Peyer's patch (tissue), 4 donors: ENCODE measurements around the gene EDIL3. TPM values are rescaled to one million over a fixed set of nuclear protein-coding genes. Genes with fewer than 3 reads are reported as not detected.

ENCODE experiments used
- DNase-seq, 3 donors: peaks; one replicate each; pipeline ENCODE4 v3.0.0-alpha.2; 2017 to 2019
- H3K27ac ChIP-seq, 4 donors: fragments of 200-600 bp; sonication (generic); one replicate each; pipeline ENCODE4 v1.5.1; 2016 to 2019
- H3K27me3 ChIP-seq, 2 donors: fragments of 200-600 bp; sonication (generic); one replicate each; pipeline ENCODE4 v1.5.1; 2019
- H3K36me3 ChIP-seq, 3 donors: fragments of 200-600 bp; sonication (generic); one replicate each; pipeline ENCODE4 v1.5.1; 2016 to 2019
- H3K4me1 ChIP-seq, 4 donors: fragments of 200-600 bp; sonication (generic); one replicate each; pipeline ENCODE4 v1.5.1; 2016 to 2019
- H3K4me3 ChIP-seq, 4 donors: fragments of 200-600 bp; sonication (generic); 1 replicate in 3 of 4; 2 replicates in 1 of 4; pipeline ENCODE4 v1.5.1; 2016 to 2019; ENCODE audit warnings: mild to moderate bottlenecking in 1 of 4
- H3K9me3 ChIP-seq, 4 donors: fragments of 200-600 bp; sonication (generic); one replicate each; pipeline ENCODE4 v1.5.1; 2016 to 2019; ENCODE audit warnings: mild to moderate bottlenecking in 1 of 4
- POLR2A ChIP-seq, 2 donors: fragments of 450-650 bp; IDR thresholded peaks; one replicate each; pipeline ENCODE4 v1.5.1; 2017; ENCODE audit warnings: antibody characterized with exemption in 2 of 2, mild to moderate bottlenecking in 2 of 2, moderate library complexity in 2 of 2
- total RNA-seq, 4 donors: library from RNA; depleted of rRNA; stranded (reverse); fragments of >200 nt; gene quantifications; one replicate each; pipeline ENCODE4 v1.1.0, GENCODE V29; 2016
- TF ChIP-seq, protein P1 (sequence below), 6 experiments: fragments of 450-650 bp in 4 of 6; fragments of 200-600 bp in 2 of 6; sonication (generic) in 1 of 6; IDR thresholded peaks; one replicate each; pipeline ENCODE4 v1.5.1; 2017 to 2019; ENCODE audit warnings: antibody characterized with exemption in 6 of 6, mild to moderate bottlenecking in 3 of 6, moderate library complexity in 1 of 6

The EDIL3 gene
- total RNA-seq, 4 donors from 2014 or later = 6.0 to 18.2 (median 6.4) TPM

DNA sequence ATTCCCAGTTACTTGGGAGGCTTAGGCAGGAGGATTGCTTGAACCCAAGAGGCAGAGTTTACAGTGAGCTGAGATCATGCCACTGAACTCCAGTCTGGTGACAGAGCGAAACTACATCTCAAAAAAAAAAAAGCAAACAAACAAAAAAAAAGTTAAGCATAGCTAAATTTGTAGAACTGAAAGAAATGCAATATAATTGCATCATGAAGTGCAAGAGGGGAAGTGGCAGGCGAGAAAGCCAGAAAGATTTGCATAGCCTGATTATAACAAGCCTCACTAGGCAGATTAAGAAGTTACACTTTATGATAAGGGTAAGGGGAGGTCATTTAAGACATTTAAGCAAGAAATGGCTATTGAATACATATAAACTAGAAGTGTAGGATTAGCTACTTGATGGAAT is 187.1 kb downstream of the EDIL3 start:
- TF ChIP-seq, protein P1, sequence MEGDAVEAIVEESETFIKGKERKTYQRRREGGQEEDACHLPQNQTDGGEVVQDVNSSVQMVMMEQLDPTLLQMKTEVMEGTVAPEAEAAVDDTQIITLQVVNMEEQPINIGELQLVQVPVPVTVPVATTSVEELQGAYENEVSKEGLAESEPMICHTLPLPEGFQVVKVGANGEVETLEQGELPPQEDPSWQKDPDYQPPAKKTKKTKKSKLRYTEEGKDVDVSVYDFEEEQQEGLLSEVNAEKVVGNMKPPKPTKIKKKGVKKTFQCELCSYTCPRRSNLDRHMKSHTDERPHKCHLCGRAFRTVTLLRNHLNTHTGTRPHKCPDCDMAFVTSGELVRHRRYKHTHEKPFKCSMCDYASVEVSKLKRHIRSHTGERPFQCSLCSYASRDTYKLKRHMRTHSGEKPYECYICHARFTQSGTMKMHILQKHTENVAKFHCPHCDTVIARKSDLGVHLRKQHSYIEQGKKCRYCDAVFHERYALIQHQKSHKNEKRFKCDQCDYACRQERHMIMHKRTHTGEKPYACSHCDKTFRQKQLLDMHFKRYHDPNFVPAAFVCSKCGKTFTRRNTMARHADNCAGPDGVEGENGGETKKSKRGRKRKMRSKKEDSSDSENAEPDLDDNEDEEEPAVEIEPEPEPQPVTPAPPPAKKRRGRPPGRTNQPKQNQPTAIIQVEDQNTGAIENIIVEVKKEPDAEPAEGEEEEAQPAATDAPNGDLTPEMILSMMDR (IDR thresholded peaks at IDR 0.05) = no peak
- no peak for TF ChIP-seq POLR2A (IDR thresholded peaks at IDR 0.05)
- H3K4me3 ChIP-seq = no peak overlapping the region
- H3K36me3 ChIP-seq = no peaks in the 10 kb centered on the region
- DNase-seq = no peak
- no peaks in the 10 kb centered on the region for H3K27me3 ChIP-seq
- H3K4me1 ChIP-seq = no peaks in the 10 kb centered on the region
- H3K9me3 ChIP-seq = no peaks in the 10 kb centered on the region
- no peak overlapping the region for H3K27ac ChIP-seq

DNA sequence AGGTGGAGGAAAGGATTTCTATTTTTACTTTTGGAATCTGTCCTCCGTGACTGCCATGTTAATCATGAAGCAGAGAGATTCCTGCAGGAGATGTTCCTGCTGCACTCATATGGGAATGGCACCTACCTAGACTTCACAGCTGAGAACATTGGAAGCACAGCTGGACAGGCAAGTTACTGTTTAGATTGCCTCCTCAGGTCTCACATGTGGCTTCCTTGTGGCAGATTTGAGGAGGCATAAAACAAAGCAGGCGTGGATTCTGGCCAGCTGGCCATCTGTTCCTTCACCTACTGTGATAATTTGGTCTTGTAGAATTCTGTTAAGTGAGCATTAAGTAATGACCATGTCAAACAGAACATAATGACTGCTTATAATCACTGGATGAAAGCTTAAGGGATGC is 193.4 kb downstream of the EDIL3 start:
- DNase-seq = no peak
- TF ChIP-seq POLR2A (IDR thresholded peaks at IDR 0.05) = no peak
- H3K9me3 ChIP-seq = no peaks in the 10 kb centered on the region
- H3K27me3 ChIP-seq = no peaks in the 10 kb centered on the region
- no peak overlapping the region for H3K4me3 ChIP-seq
- H3K4me1 ChIP-seq = no peaks in the 10 kb centered on the region
- no peak overlapping the region for H3K27ac ChIP-seq
- no peaks in the 10 kb centered on the region for H3K36me3 ChIP-seq

DNA sequence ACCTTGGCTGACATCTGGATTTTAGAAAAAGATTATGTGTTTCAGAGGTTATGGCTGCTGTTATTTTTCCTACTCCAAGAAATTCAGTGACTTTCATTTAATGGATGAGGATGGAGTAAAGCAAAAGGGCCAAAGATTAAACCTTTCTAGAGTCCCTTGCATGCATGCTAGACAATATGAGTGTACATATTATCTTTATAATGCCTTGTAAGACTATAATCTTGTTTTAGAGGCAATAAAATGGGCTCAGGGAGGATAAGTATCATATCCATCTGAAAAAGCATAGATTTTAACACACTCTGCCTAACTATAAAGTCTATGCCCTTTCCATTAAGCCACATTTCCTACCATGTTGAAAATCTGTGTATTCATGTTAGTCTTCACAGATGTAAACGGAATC is 199.8 kb downstream of the EDIL3 start:
- Histone ChIP-seq H3K27ac (no peak overlapping the region), H3K4me1 (no peaks in the 10 kb centered on the region), H3K4me3 (no peak overlapping the region), H3K36me3 (no peaks in the 10 kb centered on the region), H3K9me3 (no peaks in the 10 kb centered on the region), H3K27me3 (no peaks in the 10 kb centered on the region)
- DNase-seq = no peak
- TF ChIP-seq, protein P1 (IDR thresholded peaks at IDR 0.05) = no peak
- no peak for TF ChIP-seq POLR2A (IDR thresholded peaks at IDR 0.05)

DNA sequence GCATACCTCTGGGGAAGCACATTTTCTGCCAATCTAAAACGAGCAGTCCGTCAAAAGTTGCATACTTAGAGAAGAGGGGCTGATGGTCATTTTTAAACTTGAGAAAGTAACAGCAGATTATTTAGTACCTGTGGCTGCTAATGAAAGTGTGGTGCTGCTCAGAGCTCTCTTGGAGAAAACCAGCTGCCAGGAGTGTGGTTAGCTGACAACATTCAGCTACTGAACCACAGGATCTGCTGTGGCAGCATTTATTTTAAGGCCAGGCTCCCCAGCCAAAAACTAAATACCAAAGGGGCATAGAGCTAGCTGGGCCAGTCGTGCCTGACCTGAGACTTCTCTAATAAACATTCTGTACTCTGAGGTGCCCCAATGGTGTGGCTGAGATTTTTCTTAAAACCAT is 203.6 kb downstream of the EDIL3 start:
- TF ChIP-seq, protein P1 (IDR thresholded peaks at IDR 0.05) = no peak
- no peak for TF ChIP-seq POLR2A (IDR thresholded peaks at IDR 0.05)
- Histone ChIP-seq H3K4me1 (no peaks in the 10 kb centered on the region), H3K27ac (no peak overlapping the region), H3K4me3 (no peak overlapping the region), H3K9me3 (no peaks in the 10 kb centered on the region), H3K36me3 (no peaks in the 10 kb centered on the region), H3K27me3 (no peaks in the 10 kb centered on the region)
- DNase-seq = no peak

DNA sequence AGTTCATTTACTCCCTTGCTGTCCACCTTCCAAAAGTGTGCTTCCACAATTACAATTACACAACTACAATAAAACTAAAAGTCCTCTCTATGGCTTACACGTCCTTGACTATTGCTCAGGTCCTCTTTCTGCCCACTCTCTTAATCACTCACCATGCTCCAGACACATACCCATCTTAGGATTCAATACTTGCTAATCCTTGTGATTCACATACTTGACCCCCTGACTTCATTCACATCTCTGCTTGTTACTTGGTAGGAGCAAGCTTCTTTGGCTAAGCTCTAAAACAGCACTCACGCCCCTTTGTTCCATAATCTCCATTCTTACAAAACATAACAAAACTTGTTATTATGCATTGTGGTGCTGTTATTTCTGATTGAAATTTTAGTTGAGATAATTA is 215.8 kb downstream of the EDIL3 start:
- H3K4me3 ChIP-seq = no peak overlapping the region
- H3K9me3 ChIP-seq = no peaks in the 10 kb centered on the region
- H3K27ac ChIP-seq = no peak overlapping the region
- H3K4me1 ChIP-seq = no peaks in the 10 kb centered on the region
- no peaks in the 10 kb centered on the region for H3K36me3 ChIP-seq
- H3K27me3 ChIP-seq = no peaks in the 10 kb centered on the region
- no peak for DNase-seq
- TF ChIP-seq, protein P1 (IDR thresholded peaks at IDR 0.05) = no peak
- TF ChIP-seq POLR2A (IDR thresholded peaks at IDR 0.05) = no peak

DNA sequence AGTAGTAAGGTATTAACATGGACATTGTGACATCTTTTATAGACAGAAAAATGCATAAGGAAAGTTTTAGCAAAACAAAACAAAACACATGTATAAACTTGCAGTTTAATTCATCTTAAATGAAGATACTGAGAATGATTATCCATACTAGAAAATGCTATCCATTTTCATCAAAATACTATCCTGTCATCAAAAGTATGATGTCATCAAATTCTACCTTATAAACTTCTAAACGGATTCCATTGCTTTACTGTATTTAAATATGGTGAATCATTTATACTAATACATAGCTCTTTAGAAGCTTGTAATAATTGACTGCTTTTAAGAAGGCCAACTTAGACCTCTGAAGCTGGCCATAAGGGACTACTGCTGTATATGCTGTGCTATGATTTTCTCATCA is 221.0 kb downstream of the EDIL3 start:
- H3K9me3 ChIP-seq = no peaks in the 10 kb centered on the region
- TF ChIP-seq, protein P1 (IDR thresholded peaks at IDR 0.05) = no peak
- H3K36me3 ChIP-seq = no peaks in the 10 kb centered on the region
- no peaks in the 10 kb centered on the region for H3K4me1 ChIP-seq
- H3K27ac ChIP-seq = no peak overlapping the region
- H3K27me3 ChIP-seq = no peaks in the 10 kb centered on the region
- no peak for DNase-seq
- H3K4me3 ChIP-seq = no peak overlapping the region
